ENCODE results near the gene APOBEC3H. TPM values are rescaled to one million over a fixed set of nuclear protein-coding genes. Genes with fewer than 3 reads are reported as not detected.

APOBEC3H gene
- polyA plus RNA-seq, 1 donor, result 0.42 TPM

DNA sequence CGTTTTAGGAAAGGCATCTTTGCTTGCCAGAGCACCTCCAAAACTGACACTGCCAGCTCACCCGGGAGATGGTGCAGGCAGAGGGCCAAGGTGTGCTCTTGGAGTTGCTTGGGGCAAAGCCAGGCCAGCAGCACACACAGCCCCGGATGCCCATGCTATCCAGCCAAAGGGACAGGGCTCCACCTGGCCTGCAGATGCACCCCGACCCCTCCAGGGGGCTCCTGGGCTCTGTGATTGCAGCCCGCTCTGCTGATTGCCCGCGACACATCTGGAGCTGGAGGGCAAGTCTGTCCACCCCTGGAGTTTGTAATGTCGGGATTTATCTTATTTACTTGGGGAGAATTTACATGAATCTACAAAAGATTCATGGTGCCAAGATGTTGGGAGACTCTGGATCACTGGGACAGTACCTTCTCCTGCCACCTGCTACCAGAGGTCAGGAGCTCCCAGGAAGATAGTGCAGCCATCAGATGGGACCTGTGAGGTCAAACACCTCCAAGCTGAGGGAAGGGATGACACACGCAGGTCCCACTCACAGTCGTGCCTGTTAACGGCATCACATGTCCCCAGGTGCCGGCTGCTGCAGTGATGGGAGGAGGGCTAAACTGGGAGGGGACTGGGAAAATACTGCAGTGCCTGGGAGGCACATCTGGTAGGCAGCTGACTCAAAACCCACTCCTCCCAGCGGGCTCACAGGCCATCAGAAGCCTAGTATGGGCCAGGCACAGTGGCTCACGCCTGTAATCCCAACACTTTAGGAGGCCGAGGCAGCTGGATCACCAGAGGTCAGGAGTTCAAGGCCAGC is 38.2 kb downstream of the APOBEC3H start:
- H3K9me3 ChIP-seq (ENCODE audit: control insufficient read depth, low read depth, low read length), result no peaks in the 10 kb centered on the region
- no peak for DNase-seq
- no peak overlapping the region for H3K27ac ChIP-seq (ENCODE audit: low read length)
- peaks cover 8% of the 10 kb centered on the region for H3K4me1 ChIP-seq (ENCODE audit: control insufficient read depth, insufficient read depth, low read length)
- peaks cover 6% of the 10 kb centered on the region for H3K36me3 ChIP-seq (ENCODE audit: control insufficient read depth, insufficient read depth, low read length)
- WGBS (ENCODE audit: insufficient coverage, low lambda C conversion rate), result no CpG with 5 or more reads among the region's 15 CpGs
- H3K4me3 ChIP-seq (ENCODE audit: low read length), result no peak overlapping the region
- no peaks in the 10 kb centered on the region for H3K27me3 ChIP-seq (ENCODE audit: control insufficient read depth, insufficient read depth, low read length)

- DNase-seq, result no peak
- Histone ChIP-seq H3K27me3 (ENCODE audit: control insufficient read depth, insufficient read depth, low read length) (no peaks in the 10 kb centered on the region), H3K9me3 (ENCODE audit: control insufficient read depth, low read depth, low read length) (no peaks in the 10 kb centered on the region), H3K36me3 (ENCODE audit: control insufficient read depth, insufficient read depth, low read length) (peaks cover 6% of the 10 kb centered on the region), H3K4me1 (ENCODE audit: control insufficient read depth, insufficient read depth, low read length) (peaks cover 1% of the 10 kb centered on the region), H3K27ac (ENCODE audit: low read length) (no peak overlapping the region), H3K4me3 (ENCODE audit: low read length) (no peak overlapping the region)
- WGBS (ENCODE audit: insufficient coverage, low lambda C conversion rate), result no CpG with 5 or more reads among the region's 8 CpGs
Observed at GRCh38 chr22:39136317-39136716, 39.3 kb downstream of the APOBEC3H start.

GRCh38 chr22:39138357-39138997 is 41.4 kb downstream of the APOBEC3H start:
- peaks cover 2% of the 10 kb centered on the region for H3K36me3 ChIP-seq (ENCODE audit: control insufficient read depth, insufficient read depth, low read length)
- no peaks in the 10 kb centered on the region for H3K27me3 ChIP-seq (ENCODE audit: control insufficient read depth, insufficient read depth, low read length)
- WGBS (ENCODE audit: insufficient coverage, low lambda C conversion rate), result no CpG with 5 or more reads among the region's 14 CpGs
- H3K4me3 ChIP-seq (ENCODE audit: low read length), result no peak overlapping the region
- no peak for DNase-seq
- no peak overlapping the region for H3K27ac ChIP-seq (ENCODE audit: low read length)
- no peaks in the 10 kb centered on the region for H3K9me3 ChIP-seq (ENCODE audit: control insufficient read depth, low read depth, low read length)
- H3K4me1 ChIP-seq (ENCODE audit: control insufficient read depth, insufficient read depth, low read length), result no peaks in the 10 kb centered on the region

DNA sequence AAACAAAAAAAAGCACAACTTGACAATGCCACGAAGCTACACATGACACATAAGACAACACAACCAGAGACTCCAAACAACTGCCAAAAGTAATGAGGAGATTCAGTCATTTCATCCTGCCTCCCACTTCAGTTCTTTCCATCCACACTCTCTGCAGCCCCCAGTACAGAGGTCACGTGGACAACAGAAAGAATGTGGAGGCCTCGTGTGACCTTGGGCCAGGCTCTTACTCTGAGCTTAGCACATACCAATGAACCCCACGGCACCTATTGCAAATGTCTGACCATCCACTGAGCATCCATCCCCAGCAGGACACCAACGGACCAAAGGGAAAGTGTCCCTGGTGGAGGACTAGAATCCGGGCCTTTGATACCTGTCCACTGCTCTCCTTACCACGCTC is 42.9 kb downstream of the APOBEC3H start:
- Histone ChIP-seq H3K9me3 (ENCODE audit: control insufficient read depth, low read depth, low read length) (peaks cover 2% of the 10 kb centered on the region), H3K36me3 (ENCODE audit: control insufficient read depth, insufficient read depth, low read length) (peaks cover 2% of the 10 kb centered on the region), H3K4me1 (ENCODE audit: control insufficient read depth, insufficient read depth, low read length) (peaks cover 7% of the 10 kb centered on the region), H3K27ac (ENCODE audit: low read length) (no peak overlapping the region), H3K27me3 (ENCODE audit: control insufficient read depth, insufficient read depth, low read length) (peaks cover 5% of the 10 kb centered on the region), H3K4me3 (ENCODE audit: low read length) (no peak overlapping the region)
- no CpG with 5 or more reads among the region's 7 CpGs for WGBS (ENCODE audit: insufficient coverage, low lambda C conversion rate)
- no peak for DNase-seq

DNA sequence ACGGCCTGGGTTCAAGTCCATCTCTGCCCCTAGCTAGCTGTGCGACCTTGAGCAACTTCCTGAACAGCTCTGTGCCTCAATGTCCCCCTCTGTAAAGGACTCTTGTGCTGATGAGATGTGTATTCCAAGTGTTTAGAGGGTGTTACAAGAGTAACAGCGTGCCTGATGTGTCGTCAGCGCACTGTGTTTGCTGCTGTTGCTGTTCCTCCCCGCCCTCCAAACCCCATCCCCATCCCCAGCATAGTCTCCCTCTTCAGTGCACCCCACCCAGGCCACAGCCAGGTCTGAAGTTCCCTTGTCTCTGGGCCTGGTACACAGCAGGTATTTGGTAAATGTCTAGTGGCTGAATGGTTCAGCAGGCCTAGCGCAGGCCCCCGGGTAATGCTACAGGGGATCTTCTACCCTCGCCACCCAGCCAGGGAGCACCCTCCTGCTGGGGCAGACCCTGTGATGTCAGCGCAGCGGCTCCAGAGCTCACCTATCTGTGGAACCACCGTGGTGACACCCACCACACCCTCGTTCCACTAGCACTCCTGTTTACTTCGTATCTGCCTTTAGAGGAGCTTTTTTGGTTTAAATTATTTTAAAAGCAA is 45.1 kb downstream of the APOBEC3H start:
- no peak overlapping the region for H3K4me3 ChIP-seq (ENCODE audit: low read length)
- WGBS (ENCODE audit: insufficient coverage, low lambda C conversion rate), result 93% methylated on average over 4 of the region's 14 CpGs
- peaks cover 14% of the 10 kb centered on the region for H3K4me1 ChIP-seq (ENCODE audit: control insufficient read depth, insufficient read depth, low read length)
- no peak for DNase-seq
- no peak overlapping the region for H3K27ac ChIP-seq (ENCODE audit: low read length)
- H3K27me3 ChIP-seq (ENCODE audit: control insufficient read depth, insufficient read depth, low read length), result peaks cover 5% of the 10 kb centered on the region
- H3K9me3 ChIP-seq (ENCODE audit: control insufficient read depth, low read depth, low read length), result peaks cover 6% of the 10 kb centered on the region
- peaks cover 2% of the 10 kb centered on the region for H3K36me3 ChIP-seq (ENCODE audit: control insufficient read depth, insufficient read depth, low read length)

DNA sequence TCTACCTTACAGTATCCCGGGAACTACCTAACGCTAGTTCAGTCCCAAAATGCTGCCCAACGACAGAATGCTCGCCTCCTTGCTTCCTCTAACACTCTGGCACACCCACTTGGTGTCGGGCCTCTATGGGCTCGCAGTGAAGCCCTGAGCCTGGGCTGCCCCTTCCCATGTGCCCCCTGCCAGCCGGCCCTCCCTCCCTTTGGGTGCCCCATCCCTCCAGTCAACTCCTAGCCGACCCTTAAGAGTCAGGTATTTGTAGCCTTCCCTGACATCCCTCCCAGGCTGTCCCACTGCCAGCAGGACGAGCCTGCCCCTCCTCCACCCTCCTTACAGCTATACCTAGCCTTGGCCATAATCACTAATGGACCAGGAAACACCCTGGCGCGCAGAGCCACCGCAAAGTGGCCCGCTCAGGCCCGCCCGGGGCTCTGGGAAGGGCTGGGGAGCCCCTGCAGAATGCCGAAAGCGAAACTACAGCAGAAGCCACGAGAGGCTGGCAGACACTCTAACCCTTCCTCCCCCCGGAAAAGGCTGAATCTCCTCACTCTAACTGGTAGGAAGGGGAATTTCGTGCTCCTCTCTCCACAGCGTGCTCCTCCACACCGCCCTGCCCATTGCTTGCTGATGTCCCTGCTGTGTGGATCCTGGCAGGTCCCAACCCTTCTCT is 47.2 kb downstream of the APOBEC3H start:
- DNase-seq, result peak in 1 of 2 donors; percentile 71
- Histone ChIP-seq H3K27ac (ENCODE audit: low read length) (peak overlapping the region; percentile 16), H3K9me3 (ENCODE audit: control insufficient read depth, low read depth, low read length) (peaks cover 6% of the 10 kb centered on the region), H3K27me3 (ENCODE audit: control insufficient read depth, insufficient read depth, low read length) (peaks cover 5% of the 10 kb centered on the region), H3K36me3 (ENCODE audit: control insufficient read depth, insufficient read depth, low read length) (peaks cover 6% of the 10 kb centered on the region), H3K4me3 (ENCODE audit: low read length) (peak overlapping the region; percentile 96), H3K4me1 (ENCODE audit: control insufficient read depth, insufficient read depth, low read length) (peaks cover 14% of the 10 kb centered on the region)
- WGBS (ENCODE audit: insufficient coverage, low lambda C conversion rate), result no CpG with 5 or more reads among the region's 22 CpGs

GRCh38 chr22:39146256-39147101 is 49.4 kb downstream of the APOBEC3H start:
- H3K36me3 ChIP-seq (ENCODE audit: control insufficient read depth, insufficient read depth, low read length), result peaks cover 6% of the 10 kb centered on the region
- WGBS (ENCODE audit: insufficient coverage, low lambda C conversion rate), result no CpG with 5 or more reads among the region's 6 CpGs
- peaks cover 5% of the 10 kb centered on the region for H3K27me3 ChIP-seq (ENCODE audit: control insufficient read depth, insufficient read depth, low read length)
- peak overlapping the region; percentile 64 for H3K27ac ChIP-seq (ENCODE audit: low read length)
- peak overlapping the region; percentile 57 for H3K4me3 ChIP-seq (ENCODE audit: low read length)
- peaks cover 14% of the 10 kb centered on the region for H3K4me1 ChIP-seq (ENCODE audit: control insufficient read depth, insufficient read depth, low read length)
- peaks cover 6% of the 10 kb centered on the region for H3K9me3 ChIP-seq (ENCODE audit: control insufficient read depth, low read depth, low read length)
- DNase-seq, result no peak

DNA sequence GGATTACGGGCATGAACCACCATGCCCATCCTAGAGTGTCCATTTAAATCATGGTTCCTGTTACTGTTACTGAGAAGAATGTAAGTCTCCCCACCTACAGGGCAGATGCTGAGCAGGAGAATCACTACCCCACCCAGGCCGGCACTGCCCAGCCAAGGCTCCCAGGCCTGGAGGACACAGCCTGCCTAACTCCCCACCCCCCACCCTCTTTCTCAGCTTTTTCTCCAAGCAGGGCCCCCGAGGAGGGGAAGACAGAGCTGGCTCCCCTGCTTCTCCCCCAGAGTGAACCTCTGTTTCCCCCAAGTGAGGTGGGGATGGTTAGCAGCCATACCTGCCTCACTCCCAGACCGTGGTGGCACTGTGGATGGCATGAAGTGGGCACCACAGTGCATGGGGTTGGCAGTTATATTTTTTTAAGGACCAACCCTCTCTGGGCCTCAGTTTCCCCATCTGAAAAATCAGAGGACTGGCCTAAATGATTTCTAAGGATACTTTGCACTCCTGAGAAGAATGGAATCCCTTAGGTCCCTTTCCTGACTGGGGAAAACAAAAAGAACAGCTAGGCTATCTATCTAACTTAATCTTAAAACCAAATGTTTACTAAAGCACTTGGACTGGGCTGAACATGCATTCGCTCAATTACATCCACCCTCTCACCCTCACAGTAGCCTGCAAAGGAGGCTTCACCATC is 50.4 kb downstream of the APOBEC3H start:
- no CpG with 5 or more reads among the region's 5 CpGs for WGBS (ENCODE audit: insufficient coverage, low lambda C conversion rate)
- Histone ChIP-seq H3K9me3 (ENCODE audit: control insufficient read depth, low read depth, low read length) (peaks cover 6% of the 10 kb centered on the region), H3K4me3 (ENCODE audit: low read length) (no peak overlapping the region), H3K4me1 (ENCODE audit: control insufficient read depth, insufficient read depth, low read length) (peaks cover 17% of the 10 kb centered on the region), H3K27me3 (ENCODE audit: control insufficient read depth, insufficient read depth, low read length) (peaks cover 5% of the 10 kb centered on the region), H3K36me3 (ENCODE audit: control insufficient read depth, insufficient read depth, low read length) (peaks cover 4% of the 10 kb centered on the region), H3K27ac (ENCODE audit: low read length) (no peak overlapping the region)
- no peak for DNase-seq

- Histone ChIP-seq H3K4me1 (ENCODE audit: control insufficient read depth, insufficient read depth, low read length) (peaks cover 17% of the 10 kb centered on the region), H3K36me3 (ENCODE audit: control insufficient read depth, insufficient read depth, low read length) (peaks cover 4% of the 10 kb centered on the region), H3K27ac (ENCODE audit: low read length) (no peak overlapping the region), H3K9me3 (ENCODE audit: control insufficient read depth, low read depth, low read length) (peaks cover 6% of the 10 kb centered on the region), H3K4me3 (ENCODE audit: low read length) (no peak overlapping the region), H3K27me3 (ENCODE audit: control insufficient read depth, insufficient read depth, low read length) (peaks cover 9% of the 10 kb centered on the region)
- DNase-seq, result no peak
- no CpG with 5 or more reads among the region's 16 CpGs for WGBS (ENCODE audit: insufficient coverage, low lambda C conversion rate)
Observed at GRCh38 chr22:39148026-39148726, 51.1 kb downstream of the APOBEC3H start.

Measured in large intestine (tissue), 3 donors.